GM12878 (cell line): ENCODE measurements around the gene RHEX.

Experiments used
- CHD2 ChIP-seq: IDR thresholded peaks from 2 replicates; pipeline ENCODE4 v1.6.1; 2011; ENCODE audit warnings: low read depth, low read length, improper control_type of control experiment, borderline replicate concordance
- EP300 ChIP-seq, 2 experiments: fragments of 150-350 bp in 1 of 2; IDR thresholded peaks; 2 replicates each; pipeline ENCODE4 v1.6.1; 2011 to 2012; ENCODE audit warnings: low read depth in 2 of 2, low read length in 2 of 2, borderline replicate concordance in 1 of 2, improper control_type of control experiment in 1 of 2, inconsistent platforms in 1 of 2; ENCODE audit not compliant: control insufficient read depth in 1 of 2
- KDM1A ChIP-seq: fragments of 200-600 bp; sonication (generic); IDR thresholded peaks from 2 replicates; pipeline ENCODE4 v1.6.1; 2016; ENCODE audit warnings: borderline replicate concordance
- NFYB ChIP-seq: IDR thresholded peaks from 2 replicates; pipeline ENCODE4 v1.6.1; 2011; ENCODE audit warnings: low read depth, mild to moderate bottlenecking, low read length, improper control_type of control experiment, moderate library complexity; ENCODE audit not compliant: insufficient read depth
- POLR2AphosphoS5 ChIP-seq: IDR thresholded peaks from 2 replicates; pipeline ENCODE4 v1.6.1; 2011; ENCODE audit warnings: mild to moderate bottlenecking, low read length, inconsistent platforms
- RAD21 ChIP-seq: IDR thresholded peaks from 2 replicates; pipeline ENCODE4 v1.6.1; 2011; ENCODE audit warnings: mild to moderate bottlenecking, low read depth, low read length, moderate library complexity; ENCODE audit not compliant: insufficient read depth
- RBBP5 ChIP-seq: fragments of 200-600 bp; sonication (generic); conservative IDR thresholded peaks from 2 replicates; pipeline ENCODE4 v1.6.1; 2016
- TARDBP ChIP-seq: IDR thresholded peaks from 2 replicates; pipeline ENCODE4 v1.6.1; 2016; ENCODE audit warnings: borderline replicate concordance
- ZNF24 ChIP-seq: fragments of 450-650 bp; IDR thresholded peaks from 2 replicates; pipeline ENCODE4 v1.6.1; 2017; ENCODE audit warnings: antibody characterized with exemption, mild to moderate bottlenecking
- ZNF274 ChIP-seq: IDR thresholded peaks from one replicate; pipeline ENCODE4 v1.8.0; 2011; ENCODE audit not compliant: insufficient read length, insufficient read depth
- ZSCAN29 ChIP-seq: fragments of 450-650 bp; IDR thresholded peaks from 2 replicates; pipeline ENCODE4 v1.6.1; 2017; ENCODE audit warnings: mild to moderate bottlenecking, moderate library complexity
- TF ChIP-seq, protein P1 (sequence below), 3 experiments: IDR thresholded peaks in 2 of 3; conservative IDR thresholded peaks in 1 of 3; 2 replicates each; pipeline ENCODE4 v1.5.1; 2011; ENCODE audit warnings: low read depth in 3 of 3, low read length in 3 of 3, mild to moderate bottlenecking in 3 of 3, control low read depth in 2 of 3, moderate library complexity in 2 of 3, inconsistent platforms in 1 of 3, mixed read lengths in 1 of 3; ENCODE audit not compliant: control insufficient read depth in 2 of 3, insufficient read depth in 1 of 3; ENCODE audit errors: extremely low read depth in 1 of 3

DNA sequence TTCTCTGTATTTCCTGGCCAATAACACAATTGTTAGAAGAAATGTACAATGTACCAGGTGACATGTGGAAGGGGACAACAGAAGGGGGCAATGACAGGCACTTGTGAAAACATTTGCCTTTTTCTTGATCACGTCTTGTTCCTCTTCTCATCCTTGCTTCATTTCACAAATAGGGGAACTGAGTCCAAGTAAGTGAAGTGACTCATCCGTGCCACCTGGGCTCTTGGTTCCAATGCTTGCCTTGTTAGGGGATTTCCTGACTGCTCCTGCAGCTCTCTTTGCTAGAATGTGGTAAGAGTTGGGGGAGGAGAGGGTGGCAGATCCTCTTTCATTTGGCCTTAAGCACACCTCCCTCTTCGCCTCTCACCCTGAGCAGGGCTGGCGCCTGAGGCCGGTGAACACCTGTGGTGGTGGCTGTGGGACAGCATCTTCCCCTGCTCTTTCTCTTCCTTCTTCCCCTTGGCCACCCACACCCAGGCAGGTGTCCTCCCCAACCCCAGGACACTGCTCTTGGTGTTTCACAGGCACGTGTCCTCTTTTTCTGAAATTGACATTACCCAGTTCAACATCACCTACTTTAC lies 2.2 kb upstream of the RHEX start:
- TF ChIP-seq ZNF274 (no peak), EP300 (IDR thresholded peaks at IDR 0.05; ENCODE audit: borderline replicate concordance in 1 of 2, control insufficient read depth in 1 of 2, low read depth in 2 of 2, low read length in 2 of 2) (peak; percentile 97 to 98), RAD21 (0 out of 2 replicates have a peak, but pooled peaks have one; percentile 15), KDM1A (no peak), RBBP5 (no peak), NFYB (no peak), TARDBP (no peak; the same call in 1 of the 2 replicates), ZSCAN29 (no peak), CHD2 (peak; percentile 93), POLR2AphosphoS5 (peak; percentile 53), ZNF24 (no peak; the same call in 1 of the 2 replicates)
- TF ChIP-seq, protein P1, sequence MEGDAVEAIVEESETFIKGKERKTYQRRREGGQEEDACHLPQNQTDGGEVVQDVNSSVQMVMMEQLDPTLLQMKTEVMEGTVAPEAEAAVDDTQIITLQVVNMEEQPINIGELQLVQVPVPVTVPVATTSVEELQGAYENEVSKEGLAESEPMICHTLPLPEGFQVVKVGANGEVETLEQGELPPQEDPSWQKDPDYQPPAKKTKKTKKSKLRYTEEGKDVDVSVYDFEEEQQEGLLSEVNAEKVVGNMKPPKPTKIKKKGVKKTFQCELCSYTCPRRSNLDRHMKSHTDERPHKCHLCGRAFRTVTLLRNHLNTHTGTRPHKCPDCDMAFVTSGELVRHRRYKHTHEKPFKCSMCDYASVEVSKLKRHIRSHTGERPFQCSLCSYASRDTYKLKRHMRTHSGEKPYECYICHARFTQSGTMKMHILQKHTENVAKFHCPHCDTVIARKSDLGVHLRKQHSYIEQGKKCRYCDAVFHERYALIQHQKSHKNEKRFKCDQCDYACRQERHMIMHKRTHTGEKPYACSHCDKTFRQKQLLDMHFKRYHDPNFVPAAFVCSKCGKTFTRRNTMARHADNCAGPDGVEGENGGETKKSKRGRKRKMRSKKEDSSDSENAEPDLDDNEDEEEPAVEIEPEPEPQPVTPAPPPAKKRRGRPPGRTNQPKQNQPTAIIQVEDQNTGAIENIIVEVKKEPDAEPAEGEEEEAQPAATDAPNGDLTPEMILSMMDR (IDR thresholded peaks at IDR 0.05 in 2 of 3, conservative IDR thresholded peaks at IDR 0.05 in 1 of 3; ENCODE audit: control insufficient read depth in 2 of 3, extremely low read depth in 1 of 3, insufficient read depth in 1 of 3, low read depth in 3 of 3, low read length in 3 of 3): 0 out of 6 replicates have a peak, but pooled peaks of 1 of the 3 experiments have one; percentile 3
